DOHH2 (cell line): Measurements from ENCODE around the gene CYLD.

Source experiments
- EZH2phosphoT487 ChIP-seq: fragments of 200-600 bp; sonication (generic); IDR thresholded peaks from 2 replicates; pipeline ENCODE4 v1.6.1; 2017; ENCODE audit warnings: borderline replicate concordance, mild to moderate bottlenecking, antibody characterized with exemption, low read length, moderate library complexity, mixed read lengths
- TF ChIP-seq, protein P1 (sequence below): fragments of 200-600 bp; sonication (generic); IDR thresholded peaks from one replicate; pipeline ENCODE4 v1.5.1; 2014; ENCODE audit warnings: antibody characterized with exemption, mild to moderate bottlenecking, low read depth, low read length; ENCODE audit not compliant: poor library complexity, severe bottlenecking

DNA sequence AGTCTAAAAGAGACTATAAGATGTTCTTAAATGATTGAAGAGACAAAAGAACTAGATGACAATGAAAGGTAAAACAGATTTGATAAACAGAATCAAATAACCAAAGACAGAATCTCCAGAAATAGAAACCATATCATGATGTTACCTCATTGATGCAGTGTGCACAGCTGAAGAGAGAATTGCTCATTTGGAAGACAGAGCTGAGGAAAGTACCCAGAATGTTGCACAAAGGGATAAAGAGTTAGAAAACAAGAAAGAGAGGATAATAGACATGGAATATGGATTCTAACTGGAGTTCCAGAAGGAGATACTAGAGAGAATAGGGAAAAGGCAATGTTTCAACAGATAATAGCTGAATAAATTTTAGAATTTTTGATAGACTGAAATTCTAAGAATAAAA lies 47.9 kb downstream of the CYLD start:
- TF ChIP-seq, protein P1, sequence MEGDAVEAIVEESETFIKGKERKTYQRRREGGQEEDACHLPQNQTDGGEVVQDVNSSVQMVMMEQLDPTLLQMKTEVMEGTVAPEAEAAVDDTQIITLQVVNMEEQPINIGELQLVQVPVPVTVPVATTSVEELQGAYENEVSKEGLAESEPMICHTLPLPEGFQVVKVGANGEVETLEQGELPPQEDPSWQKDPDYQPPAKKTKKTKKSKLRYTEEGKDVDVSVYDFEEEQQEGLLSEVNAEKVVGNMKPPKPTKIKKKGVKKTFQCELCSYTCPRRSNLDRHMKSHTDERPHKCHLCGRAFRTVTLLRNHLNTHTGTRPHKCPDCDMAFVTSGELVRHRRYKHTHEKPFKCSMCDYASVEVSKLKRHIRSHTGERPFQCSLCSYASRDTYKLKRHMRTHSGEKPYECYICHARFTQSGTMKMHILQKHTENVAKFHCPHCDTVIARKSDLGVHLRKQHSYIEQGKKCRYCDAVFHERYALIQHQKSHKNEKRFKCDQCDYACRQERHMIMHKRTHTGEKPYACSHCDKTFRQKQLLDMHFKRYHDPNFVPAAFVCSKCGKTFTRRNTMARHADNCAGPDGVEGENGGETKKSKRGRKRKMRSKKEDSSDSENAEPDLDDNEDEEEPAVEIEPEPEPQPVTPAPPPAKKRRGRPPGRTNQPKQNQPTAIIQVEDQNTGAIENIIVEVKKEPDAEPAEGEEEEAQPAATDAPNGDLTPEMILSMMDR, result no peak
- TF ChIP-seq EZH2phosphoT487, result no peak
